SJSA1 (cell line): ENCODE results near the gene RFTN1. TPM values are rescaled to one million over a fixed set of nuclear protein-coding genes. Genes with fewer than 3 reads are reported as not detected.

Source experiments
- DNase-seq, 2 experiments: peaks; one replicate each; pipeline ENCODE4 v3.0.0-alpha.2; 2015 to 2020; ENCODE audit warnings: low spot score in 2 of 2, low read depth in 1 of 2
- H3K27ac ChIP-seq: fragments of 250-450 bp; sonication (Bioruptor Pico); 2 replicates; pipeline ENCODE4 v1.5.1; 2020; ENCODE audit warnings: mild to moderate bottlenecking, moderate library complexity
- H3K27me3 ChIP-seq: fragments of 250-450 bp; sonication (Bioruptor Pico); replicated peaks from 2 replicates; pipeline ENCODE4 v1.5.1; 2020; ENCODE audit warnings: mild to moderate bottlenecking, moderate library complexity
- H3K36me3 ChIP-seq: fragments of 250-450 bp; sonication (Bioruptor Pico); 2 replicates; pipeline ENCODE4 v1.5.1; 2020; ENCODE audit warnings: mild to moderate bottlenecking
- H3K4me1 ChIP-seq: fragments of 250-450 bp; sonication (Bioruptor Pico); replicated peaks from 2 replicates; pipeline ENCODE4 v1.6.1; 2021; ENCODE audit warnings: mild to moderate bottlenecking
- H3K4me3 ChIP-seq: fragments of 250-450 bp; sonication (Bioruptor Pico); 2 replicates; pipeline ENCODE4 v1.5.1; 2020; ENCODE audit warnings: mild to moderate bottlenecking
- H3K9me3 ChIP-seq: fragments of 250-450 bp; sonication (Bioruptor Pico); replicated peaks from 2 replicates; pipeline ENCODE4 v1.5.1; 2020; ENCODE audit warnings: mild to moderate bottlenecking
- total RNA-seq: library from RNA; depleted of rRNA; stranded (reverse); fragments of >200 nt; shearing (Covaris generic); gene quantifications from 2 replicates; pipeline ENCODE4 v1.2.3, GENCODE V29; 2014

RFTN1 gene
- total RNA-seq, 1 experiment from 2014 or later, result 54.3 TPM

DNA sequence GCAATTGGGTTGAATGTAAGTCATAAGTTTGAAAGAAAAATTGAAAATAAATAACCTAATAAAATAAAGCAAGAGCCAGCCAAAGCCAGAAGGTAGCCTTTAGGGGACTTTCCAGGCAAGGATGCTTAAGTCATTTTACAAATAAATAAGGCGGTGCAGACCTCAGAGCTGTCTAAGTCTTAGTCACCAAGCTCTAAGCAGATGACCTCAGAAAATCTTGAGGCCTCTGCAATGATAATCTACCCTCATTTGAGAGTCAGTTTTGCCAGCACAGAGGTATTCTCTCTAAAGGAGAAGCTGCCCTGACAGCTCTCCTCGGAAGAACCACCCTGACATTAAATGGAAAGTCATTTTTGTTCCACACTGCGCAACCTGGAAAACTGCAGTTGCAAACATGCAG lies 134.6 kb downstream of the RFTN1 start:
- peak overlapping the region; percentile 72 for H3K27ac ChIP-seq

GRCh38 chr3:16378415-16378814 lies 135.1 kb downstream of the RFTN1 start:
- Histone ChIP-seq H3K27me3 (no peaks in the 10 kb centered on the region), H3K9me3 (peaks cover 6% of the 10 kb centered on the region; the same call in 1 of the 2 replicates), H3K27ac (peak overlapping the region; percentile 72), H3K36me3 (peaks cover 24% of the 10 kb centered on the region), H3K4me3 (no peak overlapping the region), H3K4me1 (peaks cover 21% of the 10 kb centered on the region)
- DNase-seq, result peak in 1 of 2 experiments; percentile 16

More for the DNA sequence above, 134.6 kb downstream of the RFTN1 start:
- peak; percentile 55 to 65 for DNase-seq
- Histone ChIP-seq H3K4me3 (no peak overlapping the region), H3K27me3 (no peaks in the 10 kb centered on the region), H3K9me3 (peaks cover 6% of the 10 kb centered on the region; the same call in 1 of the 2 replicates), H3K36me3 (peaks cover 24% of the 10 kb centered on the region), H3K4me1 (peaks cover 21% of the 10 kb centered on the region)

- H3K27me3 ChIP-seq, result no peaks in the 10 kb centered on the region
- DNase-seq, result no peak
- peaks cover 6% of the 10 kb centered on the region; the same call in 1 of the 2 replicates for H3K9me3 ChIP-seq
- H3K36me3 ChIP-seq, result peaks cover 24% of the 10 kb centered on the region
- peaks cover 26% of the 10 kb centered on the region for H3K4me1 ChIP-seq
- H3K4me3 ChIP-seq, result no peak overlapping the region
- H3K27ac ChIP-seq, result peak overlapping the region; percentile 72; the same call in 1 of the 2 replicates
Observed at GRCh38 chr3:16377847-16378302, 135.6 kb downstream of the RFTN1 start.

- Histone ChIP-seq H3K9me3 (peaks cover 6% of the 10 kb centered on the region; the same call in 1 of the 2 replicates), H3K36me3 (peaks cover 24% of the 10 kb centered on the region), H3K27me3 (no peaks in the 10 kb centered on the region), H3K4me3 (no peak overlapping the region), H3K27ac (no peak overlapping the region), H3K4me1 (peaks cover 29% of the 10 kb centered on the region)
- no peak for DNase-seq
Observed at GRCh38 chr3:16377196-16377595, 136.3 kb downstream of the RFTN1 start.

DNA sequence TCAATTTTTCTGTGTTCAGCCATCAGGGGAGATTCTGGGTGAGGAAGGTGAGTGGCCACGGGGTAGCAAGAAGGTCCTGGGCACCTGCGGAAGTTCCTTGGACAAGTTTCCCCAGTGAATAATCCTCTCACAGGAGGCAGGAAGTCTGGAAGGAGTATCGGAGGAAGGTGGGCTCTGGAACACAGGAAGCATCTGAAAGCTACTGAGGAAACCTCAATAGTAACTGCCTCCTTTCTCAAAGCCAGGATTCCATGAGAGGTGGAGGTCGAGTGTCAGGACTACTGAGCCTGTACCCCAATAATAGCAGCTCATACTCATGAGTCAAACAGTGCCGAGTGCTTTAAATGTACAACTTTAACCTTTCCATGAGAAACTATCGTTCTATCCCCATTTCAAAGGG lies 137.6 kb downstream of the RFTN1 start:
- Histone ChIP-seq H3K27ac (no peak overlapping the region), H3K36me3 (peaks cover 29% of the 10 kb centered on the region), H3K4me1 (peaks cover 39% of the 10 kb centered on the region), H3K9me3 (peaks cover 6% of the 10 kb centered on the region; the same call in 1 of the 2 replicates), H3K4me3 (no peak overlapping the region), H3K27me3 (no peaks in the 10 kb centered on the region)
- no peak for DNase-seq

- DNase-seq, result no peak
- peaks cover 48% of the 10 kb centered on the region for H3K4me1 ChIP-seq
- H3K9me3 ChIP-seq, result peaks cover 6% of the 10 kb centered on the region; the same call in 1 of the 2 replicates
- H3K36me3 ChIP-seq, result peaks cover 29% of the 10 kb centered on the region
- no peak overlapping the region for H3K27ac ChIP-seq
- H3K4me3 ChIP-seq, result no peak overlapping the region
- H3K27me3 ChIP-seq, result no peaks in the 10 kb centered on the region
Observed at GRCh38 chr3:16374935-16375245, 138.6 kb downstream of the RFTN1 start.

DNA sequence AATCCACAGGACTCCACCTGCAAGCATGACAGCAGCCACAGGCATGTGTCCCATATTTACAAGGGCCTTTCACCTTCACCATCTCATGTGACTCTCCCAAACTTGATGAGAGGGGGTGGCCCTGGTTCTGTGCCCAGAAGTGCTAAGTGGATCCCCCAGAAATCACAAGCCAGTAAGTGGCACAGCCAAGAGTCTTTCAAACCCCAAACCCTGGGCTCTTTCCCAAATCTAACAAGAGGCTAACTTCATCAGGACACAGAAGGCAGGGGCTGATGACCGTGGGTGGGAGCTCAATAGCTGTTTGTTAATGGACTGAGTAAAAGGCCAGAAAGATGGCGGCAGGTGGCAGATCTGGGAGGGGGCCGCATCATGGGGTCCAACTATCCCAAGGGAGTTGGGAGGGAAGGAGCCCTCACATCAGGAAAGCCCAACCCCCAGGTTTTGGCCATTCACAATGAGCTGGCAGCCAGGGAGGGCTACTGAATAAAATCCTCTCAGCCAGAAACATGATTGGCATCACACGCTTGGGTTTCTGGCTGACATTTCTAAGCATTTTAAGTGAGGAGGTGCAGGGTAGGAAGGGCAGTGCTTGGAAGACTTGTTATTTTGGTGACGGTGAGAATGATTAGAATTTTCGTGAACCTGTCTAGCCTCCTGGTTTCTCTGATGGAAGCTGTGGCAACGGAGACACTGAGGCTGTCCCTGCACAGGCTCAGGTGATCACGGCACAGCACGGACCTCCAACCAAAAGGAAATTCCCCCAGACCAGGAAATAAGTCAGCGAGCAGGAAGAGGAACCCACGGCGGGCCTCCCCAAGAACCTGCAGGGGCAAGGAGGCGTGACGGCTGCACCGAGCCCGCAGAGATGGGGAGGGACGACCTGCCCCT lies 139.2 kb downstream of the RFTN1 start:
- H3K36me3 ChIP-seq, result peaks cover 29% of the 10 kb centered on the region
- DNase-seq, result no peak
- H3K27me3 ChIP-seq, result no peaks in the 10 kb centered on the region
- peaks cover 6% of the 10 kb centered on the region; the same call in 1 of the 2 replicates for H3K9me3 ChIP-seq
- H3K27ac ChIP-seq, result no peak overlapping the region
- peaks cover 48% of the 10 kb centered on the region for H3K4me1 ChIP-seq
- no peak overlapping the region for H3K4me3 ChIP-seq

- Histone ChIP-seq H3K4me3 (no peak overlapping the region), H3K36me3 (peaks cover 32% of the 10 kb centered on the region), H3K27ac (no peak overlapping the region), H3K9me3 (peaks cover 3% of the 10 kb centered on the region; the same call in 1 of the 2 replicates), H3K27me3 (no peaks in the 10 kb centered on the region), H3K4me1 (peaks cover 48% of the 10 kb centered on the region)
- no peak for DNase-seq
Observed at GRCh38 chr3:16373341-16373946, 140.1 kb downstream of the RFTN1 start.

GRCh38 chr3:16372362-16373292 lies 140.9 kb downstream of the RFTN1 start:
- Histone ChIP-seq H3K36me3 (peaks cover 32% of the 10 kb centered on the region), H3K9me3 (no peaks in the 10 kb centered on the region), H3K4me3 (no peak overlapping the region), H3K27me3 (no peaks in the 10 kb centered on the region), H3K27ac (no peak overlapping the region), H3K4me1 (peaks cover 43% of the 10 kb centered on the region)
- no peak for DNase-seq

GRCh38 chr3:16370872-16371740 lies 142.4 kb downstream of the RFTN1 start:
- peak overlapping the region; percentile 99 for H3K27ac ChIP-seq
- no peak overlapping the region for H3K4me3 ChIP-seq
- no peaks in the 10 kb centered on the region for H3K27me3 ChIP-seq
- peak in 1 of 2 experiments; percentile 60 for DNase-seq
- no peaks in the 10 kb centered on the region for H3K9me3 ChIP-seq
- H3K36me3 ChIP-seq, result peaks cover 26% of the 10 kb centered on the region
- peaks cover 43% of the 10 kb centered on the region for H3K4me1 ChIP-seq

- Histone ChIP-seq H3K36me3 (peaks cover 29% of the 10 kb centered on the region), H3K27me3 (no peaks in the 10 kb centered on the region), H3K27ac (peak overlapping the region; percentile 99), H3K4me1 (peaks cover 43% of the 10 kb centered on the region), H3K4me3 (no peak overlapping the region), H3K9me3 (no peaks in the 10 kb centered on the region)
- no peak for DNase-seq
Observed at GRCh38 chr3:16370503-16370871, 143.0 kb downstream of the RFTN1 start.

- H3K4me3 ChIP-seq, result no peak overlapping the region
- H3K27ac ChIP-seq, result peak overlapping the region; percentile 99
- H3K4me1 ChIP-seq, result peaks cover 43% of the 10 kb centered on the region
- peaks cover 34% of the 10 kb centered on the region for H3K36me3 ChIP-seq
- H3K9me3 ChIP-seq, result no peaks in the 10 kb centered on the region
- no peaks in the 10 kb centered on the region for H3K27me3 ChIP-seq
- DNase-seq, result peak; percentile 88 to 91
Observed at GRCh38 chr3:16369885-16370284, 143.6 kb downstream of the RFTN1 start.
